ENCODE measurements around the gene DOLK. TPM values are rescaled to one million over a fixed set of nuclear protein-coding genes. Genes with fewer than 3 reads are reported as not detected.

The DOLK gene
- total and polyA plus RNA-seq, 2 experiments from 2014 or later, result 30.2 to 45.0 TPM

GRCh38 chr9:128937310-128938165 lies 9.9 kb downstream of the DOLK start:
- no peaks in the 10 kb centered on the region for H4K20me1 ChIP-seq (ENCODE audit: insufficient read depth, poor library complexity, severe bottlenecking)
- no peaks in the 10 kb centered on the region for H3K79me2 ChIP-seq
- 94% methylated on average over 9 of the region's 9 CpGs for WGBS (ENCODE audit: low lambda C conversion rate, missing lambda C conversion rate)
- no peaks in the 10 kb centered on the region for H3K9me2 ChIP-seq (replicated peaks; ENCODE audit: insufficient read depth)
- no peaks in the 10 kb centered on the region for H3K27me3 ChIP-seq
- no peak overlapping the region for H3K27ac ChIP-seq
- H3K9me3 ChIP-seq (ENCODE audit: low read depth), result no peaks in the 10 kb centered on the region
- no peak overlapping the region for H3K4me2 ChIP-seq
- H2AFZ ChIP-seq, result no peak overlapping the region
- DNase-seq (ENCODE audit: low spot score), result no peak
- no peaks in the 10 kb centered on the region for H3K36me3 ChIP-seq (replicated peaks; ENCODE audit: insufficient read depth, low read depth)
- no peaks in the 10 kb centered on the region for H3K4me1 ChIP-seq (ENCODE audit: insufficient read depth)
- no peak overlapping the region for H3K4me3 ChIP-seq
- TF ChIP-seq CTCF (IDR thresholded peaks at IDR 0.05; ENCODE audit: poor library complexity), result no peak
- no peak for TF ChIP-seq EZH2 (IDR thresholded peaks at IDR 0.05; ENCODE audit: borderline replicate concordance)
- TF ChIP-seq EZH2phosphoT487 (IDR thresholded peaks at IDR 0.05; ENCODE audit: low read depth, severe bottlenecking, unreplicated experiment), result no peak

- Histone ChIP-seq H3K4me3 (no peak overlapping the region), H3K4me1 (ENCODE audit: insufficient read depth) (no peaks in the 10 kb centered on the region), H3K27ac (no peak overlapping the region), H3K79me2 (no peaks in the 10 kb centered on the region), H4K20me1 (ENCODE audit: insufficient read depth, poor library complexity, severe bottlenecking) (no peaks in the 10 kb centered on the region), H3K9me3 (ENCODE audit: low read depth) (no peaks in the 10 kb centered on the region), H3K27me3 (no peaks in the 10 kb centered on the region), H3K36me3 (replicated peaks; ENCODE audit: insufficient read depth, low read depth) (no peaks in the 10 kb centered on the region), H3K4me2 (no peak overlapping the region), H3K9me2 (replicated peaks; ENCODE audit: insufficient read depth) (no peaks in the 10 kb centered on the region), H2AFZ (no peak overlapping the region)
- WGBS (ENCODE audit: low lambda C conversion rate, missing lambda C conversion rate), result 95% methylated on average over 11 of the region's 11 CpGs
- DNase-seq (ENCODE audit: low spot score), result no peak
- TF ChIP-seq EZH2phosphoT487 (IDR thresholded peaks at IDR 0.05; ENCODE audit: low read depth, severe bottlenecking, unreplicated experiment), result no peak
- TF ChIP-seq EZH2 (IDR thresholded peaks at IDR 0.05; ENCODE audit: borderline replicate concordance), result no peak
- TF ChIP-seq CTCF (IDR thresholded peaks at IDR 0.05; ENCODE audit: poor library complexity), result no peak
These were observed 11.1 kb downstream of the DOLK start for GRCh38 chr9:128936171-128936865.

GRCh38 chr9:128933731-128934130 lies 13.7 kb downstream of the DOLK start:
- no peak overlapping the region for H3K4me2 ChIP-seq
- H3K9me3 ChIP-seq (ENCODE audit: low read depth), result no peaks in the 10 kb centered on the region
- H3K4me3 ChIP-seq, result no peak overlapping the region
- 91% methylated on average over 5 of the region's 5 CpGs for WGBS (ENCODE audit: low lambda C conversion rate, missing lambda C conversion rate)
- no peaks in the 10 kb centered on the region for H3K27me3 ChIP-seq
- H3K4me1 ChIP-seq (ENCODE audit: insufficient read depth), result no peaks in the 10 kb centered on the region
- no peak for TF ChIP-seq CTCF (IDR thresholded peaks at IDR 0.05; ENCODE audit: poor library complexity)
- no peak for TF ChIP-seq EZH2phosphoT487 (IDR thresholded peaks at IDR 0.05; ENCODE audit: low read depth, severe bottlenecking, unreplicated experiment)
- no peak for TF ChIP-seq EZH2 (IDR thresholded peaks at IDR 0.05; ENCODE audit: borderline replicate concordance)
- H3K79me2 ChIP-seq, result no peaks in the 10 kb centered on the region
- no peak for DNase-seq (ENCODE audit: low spot score)
- H3K9me2 ChIP-seq (replicated peaks; ENCODE audit: insufficient read depth), result no peaks in the 10 kb centered on the region
- no peak overlapping the region for H2AFZ ChIP-seq
- H3K36me3 ChIP-seq (replicated peaks; ENCODE audit: insufficient read depth, low read depth), result no peaks in the 10 kb centered on the region
- no peak overlapping the region for H3K27ac ChIP-seq
- no peaks in the 10 kb centered on the region for H4K20me1 ChIP-seq (ENCODE audit: insufficient read depth, poor library complexity, severe bottlenecking)
